ENCODE data around the gene PHF20. TPM values are rescaled to one million over a fixed set of nuclear protein-coding genes. Genes with fewer than 3 reads are reported as not detected.
A peak's percentile ranks its signal among the peaks of the same experiment; 100 is the strongest.

The PHF20 gene
- total and polyA plus RNA-seq, 2 of the 13 experiments (the other 11 are each of a cell fraction or from before 2014, with no cell fraction given): 22.8 to 34.1 TPM

GRCh38 chr20:35954200-35954906 lies 182.5 kb downstream of the PHF20 start, which contains the start of gene SCAND1 (continued):
- TF ChIP-seq PAXIP1 (CRISPR knock-in tag; conservative IDR thresholded peaks at IDR 0.05) (peak; percentile 78), TFE3 (CRISPR knock-in tag; IDR thresholded peaks at IDR 0.05) (peak; percentile 93), HIC2 (CRISPR knock-in tag; IDR thresholded peaks at IDR 0.05; ENCODE audit: low read depth) (peak; percentile 77; the same call in 1 of the 2 replicates), ASH2L (IDR thresholded peaks at IDR 0.05; ENCODE audit: insufficient read length, low read depth, low read length) (peak; percentile 90), CSRNP2 (CRISPR knock-in tag; conservative IDR thresholded peaks at IDR 0.05; ENCODE audit: low read depth) (peak; percentile 61; the same call in 1 of the 2 replicates), RNF2 (conservative IDR thresholded peaks at IDR 0.05; ENCODE audit: low read depth) (peak; percentile 95), ARID3A (IDR thresholded peaks at IDR 0.05; ENCODE audit: low read depth, low read length) (peak; percentile 83), HOXA5 (CRISPR knock-in tag; IDR thresholded peaks at IDR 0.05) (peak; percentile 99), IKZF5 (CRISPR knock-in tag; IDR thresholded peaks at IDR 0.05) (peak; percentile 100), ZNF24 (IDR thresholded peaks at IDR 0.05) (peak; percentile 85; the same call in 1 of the 2 replicates), NFE2L2 (IDR thresholded peaks at IDR 0.05; ENCODE audit: low read length) (0 out of 2 replicates have a peak, but pooled peaks have one; percentile 8), AGO2 (optimal IDR thresholded peaks at IDR 0.05; ENCODE audit: low read depth, low read length) (no peak)
